ENCODE results near the gene CCDC127. TPM values are rescaled to one million over a fixed set of nuclear protein-coding genes. Genes with fewer than 3 reads are reported as not detected.

Gene CCDC127
- total and polyA plus RNA-seq, 2 of the 13 experiments (the other 11 are each of a cell fraction or from before 2014, with no cell fraction given) = 2.9 to 4.3 TPM

- TF ChIP-seq ZNF687 (CRISPR knock-in tag; IDR thresholded peaks at IDR 0.05) (no peak), SNAI1 (CRISPR knock-in tag; IDR thresholded peaks at IDR 0.05; ENCODE audit: borderline replicate concordance) (no peak), HNRNPL (IDR thresholded peaks at IDR 0.05; ENCODE audit: low read depth, low read length) (no peak)
Measured at GRCh38 chr5:156411-157072, 61.4 kb downstream of the CCDC127 start (continued).

GRCh38 chr5:155651-156410 lies 62.1 kb downstream of the CCDC127 start:
- ATAC-seq = no peak
- no peak overlapping the region for H3K27ac ChIP-seq (ENCODE audit: extremely low read length, insufficient read depth, low read length)
- no peak overlapping the region for H3K4me2 ChIP-seq (ENCODE audit: low read depth, low read length)
- in situ Hi-C loops (cut with HindIII; ENCODE audit: extremely low pct_ligation_motif_present, low pct_unique_long_range_greater_than_20kb) = no loop called here
- H3K79me2 ChIP-seq (ENCODE audit: insufficient read depth, low read length) = no peaks in the 10 kb centered on the region
- H4K20me1 ChIP-seq (ENCODE audit: insufficient read depth, low read length) = no peaks in the 10 kb centered on the region
- WGBS (ENCODE audit: low lambda C conversion rate) = 27% methylated on average over 7 of the region's 23 CpGs
- intact Hi-C loops (cut with micrococcal nuclease; ENCODE audit: unreplicated experiment) = no loop called here
- peaks cover 6 to 65% of the 10 kb centered on the region in 2 experiments for H3K27me3 ChIP-seq (ENCODE audit: control insufficient read depth in 1 of 2, insufficient read depth in 2 of 2, low read length in 2 of 2)
- POLR2A ChIA-PET = no interaction called here
- BruUV-seq (replicated peaks) = no TSS peak
- H3K4me3 ChIP-seq (replicated peaks in 1 of 3; ENCODE audit: insufficient read depth in 1 of 3, low read depth in 2 of 3, low read length in 3 of 3) = no peak overlapping the region
- H3K4me1 ChIP-seq (ENCODE audit: insufficient read depth, low read length) = no peaks in the 10 kb centered on the region
- no peak overlapping the region for H3K9ac ChIP-seq (ENCODE audit: insufficient read depth, low read depth, low read length)
- no peaks in the 10 kb centered on the region for H3K36me3 ChIP-seq (replicated peaks in 1 of 2; ENCODE audit: control insufficient read depth in 1 of 2, insufficient read depth in 2 of 2, low read length in 2 of 2)
- DNase-seq (ENCODE audit: low spot score) = no peak
- TF ChIP-seq KMT2B (CRISPR knock-in tag; IDR thresholded peaks at IDR 0.05) (no peak), ELK4 (CRISPR knock-in tag; IDR thresholded peaks at IDR 0.05; ENCODE audit: borderline replicate concordance) (no peak), ZNF703 (CRISPR knock-in tag; IDR thresholded peaks at IDR 0.05; ENCODE audit: borderline replicate concordance) (no peak), ATF7 (IDR thresholded peaks at IDR 0.05) (no peak), ATF7 (CRISPR knock-in tag; IDR thresholded peaks at IDR 0.05) (no peak), E2F1 (CRISPR knock-in tag; IDR thresholded peaks at IDR 0.05) (no peak)
- FAIRE-seq = no peak
- H3K9me3 ChIP-seq (ENCODE audit: low read length) = no peaks in the 10 kb centered on the region
- no peak overlapping the region for H2AFZ ChIP-seq (ENCODE audit: low read length)
- CTCF ChIA-PET (ENCODE audit: low intra/inter-chr PET ratio, low total read pairs) = no interaction called here

All from HepG2 (cell line).